H9 (cell line): Measurements from ENCODE around the gene AWAT2. TPM values are rescaled to one million over a fixed set of nuclear protein-coding genes. Genes with fewer than 3 reads are reported as not detected.

Source experiments
- DNase-seq: peaks from one replicate; pipeline ENCODE4 v3.0.0-alpha.2; 2017
- H2AFZ ChIP-seq: one replicate; pipeline ENCODE4 v1.6.1; 2013; ENCODE audit warnings: mild to moderate bottlenecking, low read length, control low read depth, moderate library complexity
- H2AK5ac ChIP-seq: 2 replicates; pipeline ENCODE4 v1.6.1; 2013; ENCODE audit warnings: low read length, control low read depth, mixed read lengths; ENCODE audit not compliant: insufficient read length
- H2BK120ac ChIP-seq: one replicate; pipeline ENCODE4 v1.6.1; 2013; ENCODE audit warnings: low read depth, mild to moderate bottlenecking, low read length, control low read depth, inconsistent platforms; ENCODE audit not compliant: poor library complexity, severe bottlenecking
- H2BK12ac ChIP-seq: 2 replicates; pipeline ENCODE4 v1.6.1; 2013; ENCODE audit warnings: low read length, control low read depth, mixed read lengths, low read depth; ENCODE audit not compliant: insufficient read length
- H2BK15ac ChIP-seq: 2 replicates; pipeline ENCODE4 v1.6.1; 2013; ENCODE audit warnings: low read depth, low read length, control low read depth
- H2BK20ac ChIP-seq: one replicate; pipeline ENCODE4 v1.6.1; 2013; ENCODE audit warnings: low read depth, mild to moderate bottlenecking, low read length, control low read depth, inconsistent platforms; ENCODE audit not compliant: poor library complexity, severe bottlenecking
- H2BK5ac ChIP-seq: 2 replicates; pipeline ENCODE4 v1.6.1; 2013; ENCODE audit warnings: low read length, control low read depth, mixed read lengths; ENCODE audit not compliant: insufficient read length
- H3K14ac ChIP-seq: 2 replicates; pipeline ENCODE4 v1.6.1; 2013; ENCODE audit warnings: low read length, control low read depth; ENCODE audit not compliant: insufficient read depth
- H3K18ac ChIP-seq: 2 replicates; pipeline ENCODE4 v1.6.1; 2013; ENCODE audit warnings: low read depth, mild to moderate bottlenecking, mixed read lengths, low read length, control low read depth; ENCODE audit not compliant: insufficient read length
- H3K23ac ChIP-seq: 2 replicates; pipeline ENCODE4 v1.6.1; 2013; ENCODE audit warnings: low read length, control low read depth, mixed read lengths, low read depth; ENCODE audit not compliant: insufficient read length
- H3K23me2 ChIP-seq: 2 replicates; pipeline ENCODE4 v1.6.1; 2013; ENCODE audit warnings: low read depth, mild to moderate bottlenecking, mixed read lengths, low read length, control low read depth; ENCODE audit not compliant: insufficient read length, poor library complexity, severe bottlenecking
- H3K27ac ChIP-seq: 2 replicates; pipeline ENCODE4 v1.5.1; 2013; ENCODE audit warnings: low read length, control low read depth, mixed read lengths, low read depth; ENCODE audit not compliant: insufficient read length
- H3K27me3 ChIP-seq: 2 replicates; pipeline ENCODE4 v1.6.1; 2013; ENCODE audit warnings: low read length, control low read depth, inconsistent platforms; ENCODE audit not compliant: insufficient read depth
- H3K4ac ChIP-seq: 2 replicates; pipeline ENCODE4 v1.6.1; 2013; ENCODE audit warnings: low read depth, mild to moderate bottlenecking, control low read depth, inconsistent platforms, low read length, moderate library complexity
- H3K4me1 ChIP-seq: 2 replicates; pipeline ENCODE4 v1.6.1; 2013; ENCODE audit warnings: low read length, control low read depth, inconsistent platforms; ENCODE audit not compliant: insufficient read depth
- H3K4me2 ChIP-seq: 2 replicates; pipeline ENCODE4 v1.6.1; 2013; ENCODE audit warnings: low read length, control low read depth, mixed read lengths; ENCODE audit not compliant: insufficient read length, insufficient read depth
- H3K56ac ChIP-seq: 2 replicates; pipeline ENCODE4 v1.6.1; 2013; ENCODE audit warnings: low read depth, mild to moderate bottlenecking, mixed read lengths, low read length, control low read depth; ENCODE audit not compliant: insufficient read length
- H3K79me1 ChIP-seq: 2 replicates; pipeline ENCODE4 v1.6.1; 2013; ENCODE audit warnings: low read depth, mild to moderate bottlenecking, moderate library complexity, low read length, control low read depth, inconsistent platforms; ENCODE audit not compliant: insufficient read depth, poor library complexity, severe bottlenecking
- H3K79me2 ChIP-seq: 2 replicates; pipeline ENCODE4 v1.6.1; 2013; ENCODE audit warnings: low read length, control low read depth, inconsistent platforms; ENCODE audit not compliant: insufficient read depth
- H3K9ac ChIP-seq: 2 replicates; pipeline ENCODE4 v1.6.1; 2013; ENCODE audit warnings: low read length, control low read depth, mixed read lengths; ENCODE audit not compliant: insufficient read length; ENCODE audit errors: extremely low read depth
- H3K9me3 ChIP-seq: one replicate; pipeline ENCODE4 v1.6.1; 2013; ENCODE audit warnings: low read depth, low read length, inconsistent platforms; ENCODE audit not compliant: control insufficient read depth
- H3T11ph ChIP-seq: one replicate; pipeline ENCODE4 v1.6.1; 2013; ENCODE audit warnings: mild to moderate bottlenecking, low read length, control low read depth, inconsistent platforms
- H4K20me1 ChIP-seq: one replicate; pipeline ENCODE4 v1.6.1; 2013; ENCODE audit not compliant: control insufficient read depth, insufficient read length, insufficient read depth
- H4K5ac ChIP-seq: 2 replicates; pipeline ENCODE4 v1.6.1; 2013; ENCODE audit warnings: low read depth, mild to moderate bottlenecking, mixed read lengths, low read length, control low read depth; ENCODE audit not compliant: insufficient read length
- H4K8ac ChIP-seq: replicated peaks from 2 replicates; pipeline ENCODE4 v1.6.1; 2013; ENCODE audit warnings: low read length, control low read depth, mixed read lengths, low read depth; ENCODE audit not compliant: insufficient read length
- H4K91ac ChIP-seq: 2 replicates; pipeline ENCODE4 v1.6.1; 2013; ENCODE audit warnings: low read depth, mild to moderate bottlenecking, moderate library complexity, mixed read lengths, low read length, control low read depth; ENCODE audit not compliant: insufficient read length
- H3K27ac Mint-ChIP-seq, 3 experiments: 2 replicates in 2 of 3; 3 replicates in 1 of 3; pipeline ENCODE4 v1.8.0; 2020 to 2021; ENCODE audit warnings: mixed read lengths in 3 of 3, mild to moderate bottlenecking in 1 of 3, moderate library complexity in 1 of 3
- H3K27me3 Mint-ChIP-seq: 2 replicates; pipeline ENCODE4 v1.8.0; 2021; ENCODE audit warnings: low read depth, mild to moderate bottlenecking, moderate library complexity, mixed read lengths
- H3K36me3 Mint-ChIP-seq, 3 experiments: 2 replicates in 2 of 3; 3 replicates in 1 of 3; pipeline ENCODE4 v1.8.0; 2020 to 2021; ENCODE audit warnings: low read depth in 3 of 3, mixed read lengths in 3 of 3; ENCODE audit not compliant: insufficient read depth in 1 of 3
- H3K4me1 Mint-ChIP-seq, 2 experiments: 2 replicates each; pipeline ENCODE4 v1.8.0; 2020; ENCODE audit warnings: mixed read lengths in 2 of 2
- H3K4me3 Mint-ChIP-seq, 2 experiments: 2 replicates in 1 of 2; 3 replicates in 1 of 2; pipeline ENCODE4 v1.8.0; 2020 to 2021; ENCODE audit warnings: mild to moderate bottlenecking in 2 of 2, mixed read lengths in 2 of 2, moderate library complexity in 1 of 2
- H3K9me3 Mint-ChIP-seq, 2 experiments: 2 replicates in 1 of 2; 3 replicates in 1 of 2; pipeline ENCODE4 v1.8.0; 2020; ENCODE audit warnings: mild to moderate bottlenecking in 2 of 2, mixed read lengths in 2 of 2, moderate library complexity in 1 of 2
- CTCF ChIP-seq: fragments of 200-600 bp; sonication (generic); conservative IDR thresholded peaks from 3 replicates; pipeline ENCODE4 v1.8.0; 2021; ENCODE audit warnings: antibody characterized with exemption, mild to moderate bottlenecking
- WGBS: extraction: QIAGEN DNeasy Blood & Tissue Kit; methylation state at CpG from one replicate; pipeline ENCODE4 v1.1.7; 2013; ENCODE audit warnings: missing lambda C conversion rate, low lambda C conversion rate, mixed read lengths; ENCODE audit not compliant: insufficient read length; ENCODE audit errors: extremely low coverage; 5-methylcytosine and 5-hydroxymethylcytosine counted together
- total RNA-seq: library from RNA; stranded (reverse); gene quantifications from 2 replicates; pipeline ENCODE4 v1.2.1, GENCODE V29; 2021

The AWAT2 gene
- total RNA-seq, 1 experiment from 2014 or later: not detected

GRCh38 chrX:70013466-70014381 lies 36.0 kb downstream of the AWAT2 start:
- Histone ChIP-seq H3K9ac (no peak overlapping the region), H2BK15ac (no peak overlapping the region), H2BK5ac (no peak overlapping the region), H4K91ac (no peak overlapping the region), H2AK5ac (no peak overlapping the region), H3K4me2 (no peak overlapping the region), H3K23ac (no peak overlapping the region), H2BK20ac (no peak overlapping the region), H2BK12ac (no peak overlapping the region), H3K4ac (no peak overlapping the region), H3K56ac (no peak overlapping the region), H4K8ac (no peak overlapping the region), H2BK120ac (no peak overlapping the region), H3K4me1 (no peaks in the 10 kb centered on the region; the same call in 1 of the 2 replicates), H3T11ph (no peak overlapping the region), H3K18ac (no peak overlapping the region), H4K20me1 (no peaks in the 10 kb centered on the region), H3K79me1 (no peaks in the 10 kb centered on the region), H3K27me3 (no peaks in the 10 kb centered on the region), H3K27ac (no peak overlapping the region), H3K14ac (no peak overlapping the region), H3K79me2 (no peaks in the 10 kb centered on the region), H4K5ac (no peak overlapping the region), H3K9me3 (peaks cover 11% of the 10 kb centered on the region), H3K23me2 (no peaks in the 10 kb centered on the region), H2AFZ (no peak overlapping the region)
- peaks cover 79 to 86% of the 10 kb centered on the region in 2 experiments for H3K9me3 Mint-ChIP-seq
- no peak for DNase-seq
- WGBS: no CpG with 5 or more reads among the region's 5 CpGs
- H3K4me3 Mint-ChIP-seq: no peak overlapping the region
- H3K27ac Mint-ChIP-seq: no peak overlapping the region
- peaks cover 0 to 4% (median 1%) of the 10 kb centered on the region in 3 experiments; a peak in 5 of 7 replicates for H3K36me3 Mint-ChIP-seq
- TF ChIP-seq CTCF: no peak
- H3K27me3 Mint-ChIP-seq: no peaks in the 10 kb centered on the region; the same call in none of the 2 replicates
- peaks cover 0 to 6% of the 10 kb centered on the region in 2 experiments; a peak in 1 of 4 replicates for H3K4me1 Mint-ChIP-seq
